Measurements from ENCODE around the gene ACD. TPM values are rescaled to one million over a fixed set of nuclear protein-coding genes. Genes with fewer than 3 reads are reported as not detected.

Gene ACD
- total RNA-seq, 1 donor from 2014 or later: 31.6 TPM

- Mint-ChIP-seq H3K36me3 (peaks cover 1% of the 10 kb centered on the region), H3K4me3 (peak within 1 kb of the TSS; percentile 96), H3K9me3 (no peaks in the 10 kb centered on the region), H3K27me3 (peaks cover 3% of the 10 kb centered on the region), H3K4me1 (ENCODE audit: unreplicated experiment) (peaks cover 8% of the 10 kb centered on the region), H3K27ac (peak within 1 kb of the TSS; percentile 95)
- TF ChIP-seq CTCF (conservative IDR thresholded peaks at IDR 0.05): no peak
- peak; percentile 94 for DNase-seq (ENCODE audit: extremely low spot score, unreplicated experiment)
Observed at GRCh38 chr16:67660564-67661028, 536 bp upstream of the ACD start, which contains the start of gene PARD6A. Gene PARD6A (plus strand): TSS chr16:67660960. CDS start chr16:67661039, 79 bp downstream.

DNA sequence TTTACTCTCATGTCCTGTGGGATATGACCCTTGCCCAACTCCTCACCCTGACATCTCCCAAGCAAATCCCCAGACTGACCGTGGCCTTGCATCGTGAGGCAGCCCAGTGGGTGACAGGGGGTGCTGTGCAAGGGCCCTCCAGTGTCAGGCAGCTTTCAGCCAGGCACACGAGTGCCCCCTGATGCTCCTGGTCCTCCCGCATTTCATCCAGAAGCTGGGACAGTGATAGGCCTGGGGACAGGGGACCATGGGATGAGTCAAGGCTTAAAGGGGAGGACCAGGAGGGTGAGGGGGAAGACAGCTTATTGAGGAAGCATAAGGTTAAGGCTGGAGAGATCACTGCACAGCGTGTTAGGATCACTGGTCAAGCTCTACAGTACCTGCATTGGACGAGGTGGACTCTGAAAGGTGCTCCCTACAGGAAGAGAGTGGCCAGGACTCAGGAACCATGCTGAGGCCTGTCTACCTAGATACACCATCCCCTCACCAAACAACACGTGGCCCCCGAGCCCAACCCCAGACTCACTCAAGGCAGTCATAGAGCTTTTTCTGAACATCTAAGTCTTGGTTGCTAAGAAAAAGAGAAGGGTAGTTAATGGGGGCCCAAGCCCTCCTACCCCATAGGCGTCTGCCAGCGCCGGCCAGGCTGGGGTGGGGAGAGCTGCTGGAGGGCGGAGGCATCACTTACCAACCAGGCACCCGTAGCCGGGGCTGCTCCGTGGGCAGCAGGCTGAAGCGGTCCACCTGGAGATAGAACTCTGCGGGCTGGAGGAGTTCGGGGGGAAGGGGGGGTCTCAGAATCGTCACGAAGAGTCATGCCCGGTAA, 998 bp downstream of the ACD start:
- no peak for TF ChIP-seq CTCF (conservative IDR thresholded peaks at IDR 0.05)
- peaks cover 3% of the 10 kb centered on the region for H3K36me3 Mint-ChIP-seq
- no peak overlapping the region for H3K27ac Mint-ChIP-seq
- peaks cover 16% of the 10 kb centered on the region for H3K27me3 Mint-ChIP-seq
- DNase-seq (ENCODE audit: extremely low spot score, unreplicated experiment): no peak
- no peaks in the 10 kb centered on the region for H3K9me3 Mint-ChIP-seq
- H3K4me3 Mint-ChIP-seq: peak overlapping the region; percentile 96
- peaks cover 1% of the 10 kb centered on the region for H3K4me1 Mint-ChIP-seq (ENCODE audit: unreplicated experiment)

DNA sequence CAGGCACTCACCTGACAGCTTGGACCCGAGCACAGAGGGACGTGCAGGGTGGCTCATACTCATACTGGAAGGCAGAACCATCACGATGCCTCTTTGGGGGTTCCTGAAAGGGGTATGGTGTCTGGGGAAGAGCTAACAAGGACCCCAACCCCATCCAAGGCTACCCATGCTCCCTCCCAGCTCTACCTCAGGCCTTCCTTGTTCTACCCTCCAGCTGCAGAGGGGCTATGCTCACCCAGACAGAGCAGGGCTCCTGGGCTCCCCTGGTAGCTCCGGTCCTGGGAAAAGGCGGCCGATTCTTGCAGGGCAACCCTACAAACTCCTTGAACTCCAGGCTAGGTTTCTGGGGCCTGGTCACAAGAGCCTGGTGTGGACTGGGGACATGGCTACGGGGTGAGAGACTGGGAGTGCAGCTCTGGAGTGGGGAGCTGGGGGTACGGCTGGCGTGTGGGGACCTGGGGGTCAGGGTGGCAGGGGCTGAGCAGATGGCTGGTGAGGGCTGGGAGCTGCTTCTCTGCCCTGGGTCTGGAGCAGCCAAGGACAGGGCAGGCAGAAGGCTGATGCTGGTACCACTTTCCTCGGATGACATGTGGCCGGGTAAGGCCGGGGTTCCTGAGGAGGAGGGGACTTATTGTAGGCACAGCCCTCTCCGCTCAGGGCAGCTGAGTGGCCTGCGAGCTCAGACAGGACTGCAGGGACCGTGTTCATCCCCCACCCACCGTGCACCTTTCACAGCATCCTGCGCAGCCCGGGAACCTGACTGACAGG, 2.1 kb downstream of the ACD start:
- no peak for TF ChIP-seq CTCF (conservative IDR thresholded peaks at IDR 0.05)
- Mint-ChIP-seq H3K36me3 (peaks cover 3% of the 10 kb centered on the region), H3K27me3 (peaks cover 20% of the 10 kb centered on the region), H3K9me3 (no peaks in the 10 kb centered on the region), H3K4me3 (no peak overlapping the region), H3K27ac (no peak overlapping the region), H3K4me1 (ENCODE audit: unreplicated experiment) (no peaks in the 10 kb centered on the region)
- no peak for DNase-seq (ENCODE audit: extremely low spot score, unreplicated experiment)

DNA sequence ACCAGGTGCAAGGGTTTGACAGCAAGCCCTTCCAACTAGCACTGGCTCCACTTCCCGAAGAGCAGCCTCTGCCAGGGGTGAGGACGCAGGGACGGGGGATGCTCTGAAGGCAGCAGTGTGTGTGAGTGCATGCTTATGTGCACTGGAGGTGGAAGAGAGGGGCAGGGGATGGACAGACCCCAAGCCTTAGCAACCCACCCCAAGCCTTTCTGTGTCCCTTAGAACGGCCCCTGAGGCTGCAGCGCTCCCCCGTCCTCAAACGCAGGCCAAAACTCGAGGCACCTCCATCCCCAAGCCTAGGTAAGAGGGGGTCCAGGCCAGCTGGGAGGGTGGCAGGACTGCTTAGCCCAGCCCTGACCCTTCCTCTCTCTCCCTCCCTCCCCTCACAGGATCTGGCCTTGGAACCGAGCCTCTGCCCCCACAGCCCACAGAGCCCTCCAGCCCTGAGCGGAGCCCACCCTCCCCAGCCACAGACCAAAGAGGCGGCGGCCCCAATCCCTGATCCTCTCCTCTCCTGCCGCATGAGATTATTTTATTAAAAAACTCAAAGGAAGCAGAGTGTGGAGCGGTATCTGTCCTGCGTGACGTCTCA, 2.9 kb downstream of the ACD start:
- TF ChIP-seq CTCF (conservative IDR thresholded peaks at IDR 0.05): no peak
- no peaks in the 10 kb centered on the region for H3K9me3 Mint-ChIP-seq
- no peaks in the 10 kb centered on the region for H3K4me1 Mint-ChIP-seq (ENCODE audit: unreplicated experiment)
- H3K4me3 Mint-ChIP-seq: peak overlapping the region; percentile 59
- no peak for DNase-seq (ENCODE audit: extremely low spot score, unreplicated experiment)
- peaks cover 23% of the 10 kb centered on the region for H3K27me3 Mint-ChIP-seq
- peaks cover 3% of the 10 kb centered on the region for H3K36me3 Mint-ChIP-seq
- H3K27ac Mint-ChIP-seq: no peak overlapping the region

DNA sequence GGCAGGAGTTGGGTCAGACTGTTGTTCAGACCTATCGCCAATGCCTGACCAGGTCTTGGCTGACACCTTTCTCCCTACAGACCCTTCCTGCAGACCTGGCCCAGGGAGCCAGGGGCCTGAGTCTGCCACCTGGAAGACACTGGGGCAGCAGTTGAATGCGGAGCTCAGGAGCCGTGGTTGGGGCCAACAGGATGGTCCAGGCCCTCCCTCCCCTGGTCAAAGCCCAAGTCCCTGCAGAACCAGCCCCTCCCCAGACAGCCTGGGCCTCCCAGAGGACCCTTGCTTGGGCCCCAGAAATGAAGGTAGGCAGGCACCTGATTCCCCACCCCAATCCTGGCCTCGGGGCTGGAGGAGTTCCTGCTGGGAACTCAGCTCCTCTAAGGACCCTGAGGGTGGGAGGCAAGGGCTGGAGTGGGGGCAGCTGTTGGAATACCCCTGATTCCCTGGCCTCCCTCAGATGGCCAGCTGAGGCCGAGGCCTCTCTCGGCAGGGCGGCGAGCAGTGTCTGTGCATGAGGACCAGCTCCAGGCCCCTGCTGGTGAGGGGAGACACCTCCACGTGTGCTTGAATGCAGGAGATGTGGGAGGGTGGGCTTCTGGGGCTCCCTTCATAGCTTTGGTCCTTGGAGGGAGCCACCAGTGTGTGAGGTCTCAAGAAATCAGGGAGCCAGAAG, 3.6 kb downstream of the ACD start:
- H3K36me3 Mint-ChIP-seq: peaks cover 3% of the 10 kb centered on the region
- H3K9me3 Mint-ChIP-seq: no peaks in the 10 kb centered on the region
- DNase-seq (ENCODE audit: extremely low spot score, unreplicated experiment): no peak
- no peak for TF ChIP-seq CTCF (conservative IDR thresholded peaks at IDR 0.05)
- H3K27ac Mint-ChIP-seq: no peak overlapping the region
- H3K4me1 Mint-ChIP-seq (ENCODE audit: unreplicated experiment): no peaks in the 10 kb centered on the region
- peak overlapping the region; percentile 59 for H3K4me3 Mint-ChIP-seq
- H3K27me3 Mint-ChIP-seq: peaks cover 29% of the 10 kb centered on the region
